ENCODE results near the gene NEU4.

- no peak for TF ChIP-seq CTCF (IDR thresholded peaks at IDR 0.05 in 4 of 5, conservative IDR thresholded peaks at IDR 0.05 in 1 of 5)
- TF ChIP-seq POLR2A (IDR thresholded peaks at IDR 0.05) = no peak
These were observed 5.9 kb downstream of the NEU4 start for GRCh38 chr2:241814643-241815476.

All from gastrocnemius medialis (tissue), 4 donors.